HepG2 (cell line): ENCODE data around the gene MYD88. TPM values are rescaled to one million over a fixed set of nuclear protein-coding genes. Genes with fewer than 3 reads are reported as not detected.

ENCODE experiments used
- AHR ChIP-seq: IDR thresholded peaks from 2 replicates; pipeline ENCODE4 v1.6.1; 2018; ENCODE audit warnings: missing genetic modification reagents, missing compliant biosample characterization
- BRCA1 ChIP-seq: sonication (generic); formaldehyde crosslinking; IDR thresholded peaks from 2 replicates; pipeline ENCODE4 v1.4.0; 2020; ENCODE audit warnings: missing genetic modification reagents
- BRD4 ChIP-seq: sonication (generic); formaldehyde crosslinking; IDR thresholded peaks from 2 replicates; pipeline ENCODE4 v1.4.0; 2020; ENCODE audit warnings: missing genetic modification reagents
- FOXP4 ChIP-seq: sonication (generic); formaldehyde crosslinking; IDR thresholded peaks from 2 replicates; pipeline ENCODE4 v1.4.0; 2020; ENCODE audit warnings: missing genetic modification reagents
- HHEX ChIP-seq: IDR thresholded peaks from 2 replicates; pipeline ENCODE4 v1.6.1; 2016; ENCODE audit warnings: control low read depth
- IKZF1 ChIP-seq: fragments of 450-650 bp; IDR thresholded peaks from 2 replicates; pipeline ENCODE4 v1.7.1; 2016
- KIAA2018 ChIP-seq: sonication (generic); formaldehyde crosslinking; IDR thresholded peaks from 2 replicates; pipeline ENCODE4 v1.5.0; 2020; ENCODE audit warnings: mild to moderate bottlenecking, missing genetic modification reagents, borderline replicate concordance
- NR2F6 ChIP-seq, 2 experiments: IDR thresholded peaks; 2 replicates each; pipeline ENCODE4 v1.6.1; 2016; ENCODE audit warnings: antibody characterized with exemption in 1 of 2, mild to moderate bottlenecking in 1 of 2
- PAX8 ChIP-seq: sonication (generic); formaldehyde crosslinking; IDR thresholded peaks from 2 replicates; pipeline ENCODE4 v1.8.0; 2022; ENCODE audit warnings: mild to moderate bottlenecking, missing genetic modification reagents, borderline replicate concordance
- PCBP1 ChIP-seq: fragments of 200-400 bp; formaldehyde crosslinking; IDR thresholded peaks from 2 replicates; pipeline ENCODE4 v1.6.1; 2017; ENCODE audit warnings: mild to moderate bottlenecking, low read depth, low read length, borderline replicate concordance
- RARA ChIP-seq: IDR thresholded peaks from 2 replicates; pipeline ENCODE4 v1.6.1; 2016; ENCODE audit warnings: missing genetic modification reagents, missing compliant biosample characterization
- RBM22 ChIP-seq: fragments of 200-400 bp; formaldehyde crosslinking; optimal IDR thresholded peaks from 2 replicates; pipeline ENCODE3; 2017; ENCODE audit warnings: mild to moderate bottlenecking, low read length, moderate library complexity
- SMAD3 ChIP-seq: sonication (generic); formaldehyde crosslinking; IDR thresholded peaks from 2 replicates; pipeline ENCODE4 v1.4.0; 2020; ENCODE audit warnings: missing genetic modification reagents
- TGIF2 ChIP-seq: IDR thresholded peaks from 2 replicates; pipeline ENCODE4 v1.6.1; 2016; ENCODE audit warnings: control low read depth, missing compliant biosample characterization
- ZBTB42 ChIP-seq: sonication (generic); formaldehyde crosslinking; IDR thresholded peaks from 2 replicates; pipeline ENCODE4 v1.5.0; 2020; ENCODE audit warnings: mild to moderate bottlenecking, missing genetic modification reagents
- ZNF18 ChIP-seq: sonication (generic); formaldehyde crosslinking; IDR thresholded peaks from 2 replicates; pipeline ENCODE4 v1.8.0; 2022; ENCODE audit warnings: mild to moderate bottlenecking, missing genetic modification reagents; ENCODE audit not compliant: insufficient replicate concordance
- ZNF552 ChIP-seq: sonication (generic); formaldehyde crosslinking; IDR thresholded peaks from 2 replicates; pipeline ENCODE4 v1.9.0; 2022; ENCODE audit warnings: missing genetic modification reagents, mild to moderate bottlenecking, borderline replicate concordance
- ZNF644 ChIP-seq: IDR thresholded peaks from 2 replicates; pipeline ENCODE4 v1.6.1; 2016; ENCODE audit warnings: low read depth
- ZNF75D ChIP-seq: sonication (generic); formaldehyde crosslinking; IDR thresholded peaks from 2 replicates; pipeline ENCODE4 v1.8.1; 2023; ENCODE audit warnings: missing genetic modification reagents, mild to moderate bottlenecking, borderline replicate concordance
- polyA plus RNA-seq, 8 experiments: library from polyadenylated mRNA; depleted of rRNA in 3 of 8; stranded (reverse) in 7 of 8; unstranded in 1 of 8; fragments of >200 nt; fragmentation: Illumina TruSeq in 4 of 8; extraction: Trizol in 4 of 8; gene quantifications; 2 replicates each; pipeline versions ENCODE4 v1.2.1 to v1.2.3, GENCODE V29; 2011 to 2016; ENCODE audit warnings: low read depth in 4 of 8, missing spikeins in 1 of 8, mixed read lengths in 1 of 8; ENCODE audit not compliant: insufficient read depth in 1 of 8
- total RNA-seq, 5 experiments: library from RNA; depleted of rRNA; stranded (reverse); fragments of >200 nt; fragmentation: Illumina TruSeq; extraction: Trizol; gene quantifications; 2 replicates each; pipeline ENCODE4 v1.2.3, GENCODE V29; 2016; ENCODE audit warnings: low read depth in 1 of 5

Gene MYD88
- total and polyA plus RNA-seq, 2 of the 13 experiments (the other 11 are each of a cell fraction or from before 2014, with no cell fraction given) = 7.6 to 32.7 TPM

- TF ChIP-seq KIAA2018 (CRISPR knock-in tag) = no peak
- peak; percentile 25; the same call in 1 of the 2 replicates for TF ChIP-seq BRCA1 (CRISPR knock-in tag)
- TF ChIP-seq RARA (CRISPR knock-in tag) = no peak; the same call in 1 of the 2 replicates
- TF ChIP-seq ZNF18 (CRISPR knock-in tag) = peak; percentile 54
- no peak for TF ChIP-seq SMAD3 (CRISPR knock-in tag)
- TF ChIP-seq RBM22 = no peak
- TF ChIP-seq PAX8 (CRISPR knock-in tag) = no peak; the same call in 1 of the 2 replicates
- no peak for TF ChIP-seq ZNF75D
- TF ChIP-seq TGIF2 (CRISPR knock-in tag) = no peak
- no peak for TF ChIP-seq BRD4
- TF ChIP-seq ZNF644 (CRISPR knock-in tag) = no peak
- TF ChIP-seq IKZF1 = no peak
- no peak for TF ChIP-seq HHEX (CRISPR knock-in tag)
- TF ChIP-seq ZBTB42 (CRISPR knock-in tag) = no peak
- no peak for TF ChIP-seq FOXP4 (CRISPR knock-in tag)
- 0 out of 2 replicates have a peak, but pooled peaks have one; percentile 13 for TF ChIP-seq NR2F6 (IDR thresholded peaks at IDR 0.05)
- TF ChIP-seq NR2F6 (CRISPR knock-in tag; IDR thresholded peaks at IDR 0.05) = no peak
- TF ChIP-seq ZNF552 (CRISPR knock-in tag) = no peak
- no peak for TF ChIP-seq PCBP1
- no peak for TF ChIP-seq AHR
Measured at GRCh38 chr3:38136777-38137614, 1.5 kb upstream of the MYD88 start, which contains the start of gene ACAA1 (continued).
